ENCODE measurements around the gene ZBTB40. TPM values are rescaled to one million over a fixed set of nuclear protein-coding genes. Genes with fewer than 3 reads are reported as not detected.

The ZBTB40 gene
- total RNA-seq, 2 experiments from 2014 or later, result 17.2 to 19.0 TPM

- ATAC-seq (no peak), DNase-seq (no peak)
- no peaks in the 10 kb centered on the region for H3K27me3 Mint-ChIP-seq
- CTCF ChIA-PET, result no interaction called here
- no peak overlapping the region for H3K4me3 Mint-ChIP-seq
- peaks cover 12% of the 10 kb centered on the region for H3K36me3 Mint-ChIP-seq
- peaks cover 5% of the 10 kb centered on the region for H3K9me3 Mint-ChIP-seq (ENCODE audit: low read depth)
- H3K27ac Mint-ChIP-seq, result no peak overlapping the region
- peaks cover 8% of the 10 kb centered on the region for H3K4me1 Mint-ChIP-seq
Observed at GRCh38 chr1:22489823-22490222, 38.2 kb downstream of the ZBTB40 start.

DNA sequence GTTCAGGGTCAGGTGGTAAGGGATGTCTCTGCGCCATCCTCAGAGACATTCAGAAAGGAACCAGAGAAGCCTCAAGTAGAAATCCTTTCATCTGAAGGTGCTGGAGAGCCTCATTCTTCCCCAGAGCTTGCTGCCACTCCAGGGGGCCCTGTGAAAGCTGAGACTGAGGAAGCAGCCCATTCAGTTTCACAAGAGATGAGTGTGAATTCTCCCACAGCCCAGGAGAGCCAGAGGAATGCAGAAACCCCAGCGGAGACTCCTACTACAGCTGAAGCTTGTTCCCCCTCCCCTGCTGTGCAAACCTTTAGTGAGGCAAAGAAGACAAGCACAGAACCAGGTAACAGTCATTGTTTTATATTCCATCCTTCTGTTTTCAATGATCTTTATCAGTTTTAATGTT lies 38.7 kb downstream of the ZBTB40 start:
- DNase-seq (no peak), ATAC-seq (no peak)
- CTCF ChIA-PET, result no interaction called here
- Mint-ChIP-seq H3K27ac (no peak overlapping the region), H3K4me3 (no peak overlapping the region), H3K36me3 (peaks cover 9% of the 10 kb centered on the region), H3K27me3 (no peaks in the 10 kb centered on the region), H3K9me3 (ENCODE audit: low read depth) (peaks cover 3% of the 10 kb centered on the region), H3K4me1 (peaks cover 4% of the 10 kb centered on the region)

DNA sequence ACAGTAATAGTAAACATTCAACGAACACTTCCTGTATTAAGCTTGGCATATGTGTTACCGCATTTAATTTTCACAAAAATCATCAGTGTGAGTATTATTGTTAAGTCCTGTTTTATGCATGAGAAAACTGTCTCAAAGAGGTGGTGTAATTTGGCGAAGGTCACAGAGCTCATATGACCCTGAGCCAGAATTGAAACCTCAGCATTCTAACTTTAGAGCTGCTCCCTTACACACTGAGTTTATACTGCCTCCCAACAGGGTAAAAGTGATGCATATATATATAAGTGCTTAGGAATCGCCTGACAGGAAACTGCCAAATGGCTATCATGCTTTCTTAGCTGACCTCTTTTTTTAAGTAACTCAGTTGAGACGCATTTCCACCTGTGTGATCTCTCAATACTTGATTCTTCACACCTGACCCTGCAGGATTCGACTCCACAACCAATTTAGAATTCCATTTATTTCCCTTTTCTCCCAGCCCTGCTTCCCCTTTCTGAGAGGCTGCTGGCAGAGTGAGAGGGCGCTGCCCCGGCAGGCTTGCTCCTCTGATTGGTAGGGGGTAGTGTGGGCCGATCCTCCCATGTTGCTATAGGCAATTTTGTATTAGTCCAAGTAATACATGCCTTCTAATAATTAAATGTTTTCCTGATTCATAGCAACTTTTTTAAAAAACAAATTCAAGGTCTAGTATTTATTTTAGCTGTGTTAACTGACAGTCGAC lies 40.5 kb downstream of the ZBTB40 start:
- H3K27me3 Mint-ChIP-seq, result no peaks in the 10 kb centered on the region
- CTCF ChIA-PET, result interaction anchor here (0.9 kb wide), 1 partner anchor 18 kb away, joined by 3 read pairs; no protein-coding TSS in a partner anchor
- no peak for DNase-seq
- no peaks in the 10 kb centered on the region for H3K9me3 Mint-ChIP-seq (ENCODE audit: low read depth)
- H3K36me3 Mint-ChIP-seq, result peaks cover 10% of the 10 kb centered on the region
- no peak overlapping the region for H3K27ac Mint-ChIP-seq
- H3K4me3 Mint-ChIP-seq, result no peak overlapping the region
- ATAC-seq, result no peak
- H3K4me1 Mint-ChIP-seq, result no peaks in the 10 kb centered on the region

- Mint-ChIP-seq H3K9me3 (ENCODE audit: low read depth) (no peaks in the 10 kb centered on the region), H3K36me3 (peaks cover 13% of the 10 kb centered on the region)
Observed at GRCh38 chr1:22494144-22494543, 42.5 kb downstream of the ZBTB40 start.

DNA sequence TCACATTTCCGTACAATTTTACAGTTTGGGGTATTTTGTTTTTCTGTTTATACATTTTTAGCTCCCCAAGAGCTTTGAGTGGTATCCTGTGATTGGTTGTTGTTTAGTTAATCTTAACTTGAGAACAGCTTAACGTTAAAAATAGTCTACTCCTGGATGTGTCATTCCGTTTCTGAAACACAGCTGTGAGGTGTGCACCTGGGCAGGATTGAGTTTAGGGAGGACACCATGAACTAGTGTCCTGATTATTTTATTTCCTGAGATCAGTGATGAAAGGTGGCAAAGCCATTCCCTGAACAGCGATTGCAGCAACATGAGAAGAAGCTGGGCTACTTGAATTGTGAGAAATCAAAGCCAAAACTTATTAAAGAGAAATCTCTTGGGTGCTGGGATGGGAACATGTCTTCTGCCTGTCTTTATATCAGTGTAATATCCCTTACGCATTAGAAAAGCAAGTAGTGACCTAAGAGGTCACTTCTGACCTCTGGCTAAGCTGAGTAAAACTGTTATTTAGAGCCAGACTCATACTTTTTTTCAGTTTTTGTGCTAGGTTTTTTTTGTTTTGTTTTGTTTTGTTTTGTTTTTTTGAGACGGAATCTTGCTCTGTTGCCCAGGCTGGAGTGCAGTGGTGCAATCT lies 43.4 kb downstream of the ZBTB40 start:
- ATAC-seq (no peak), DNase-seq (no peak)
- no peak overlapping the region for H3K27ac Mint-ChIP-seq
- H3K9me3 Mint-ChIP-seq (ENCODE audit: low read depth), result no peaks in the 10 kb centered on the region
- H3K4me1 Mint-ChIP-seq, result no peaks in the 10 kb centered on the region
- H3K36me3 Mint-ChIP-seq, result peaks cover 13% of the 10 kb centered on the region
- no peaks in the 10 kb centered on the region for H3K27me3 Mint-ChIP-seq
- no peak overlapping the region for H3K4me3 Mint-ChIP-seq
- CTCF ChIA-PET, result no interaction called here

More at GRCh38 chr1:22494144-22494543, 42.5 kb downstream of the ZBTB40 start:
- no peak for DNase-seq
- CTCF ChIA-PET, result no interaction called here
- no peak overlapping the region for H3K27ac Mint-ChIP-seq
- H3K27me3 Mint-ChIP-seq, result no peaks in the 10 kb centered on the region
- no peak overlapping the region for H3K4me3 Mint-ChIP-seq
- ATAC-seq, result no peak
- H3K4me1 Mint-ChIP-seq, result no peaks in the 10 kb centered on the region

DNA sequence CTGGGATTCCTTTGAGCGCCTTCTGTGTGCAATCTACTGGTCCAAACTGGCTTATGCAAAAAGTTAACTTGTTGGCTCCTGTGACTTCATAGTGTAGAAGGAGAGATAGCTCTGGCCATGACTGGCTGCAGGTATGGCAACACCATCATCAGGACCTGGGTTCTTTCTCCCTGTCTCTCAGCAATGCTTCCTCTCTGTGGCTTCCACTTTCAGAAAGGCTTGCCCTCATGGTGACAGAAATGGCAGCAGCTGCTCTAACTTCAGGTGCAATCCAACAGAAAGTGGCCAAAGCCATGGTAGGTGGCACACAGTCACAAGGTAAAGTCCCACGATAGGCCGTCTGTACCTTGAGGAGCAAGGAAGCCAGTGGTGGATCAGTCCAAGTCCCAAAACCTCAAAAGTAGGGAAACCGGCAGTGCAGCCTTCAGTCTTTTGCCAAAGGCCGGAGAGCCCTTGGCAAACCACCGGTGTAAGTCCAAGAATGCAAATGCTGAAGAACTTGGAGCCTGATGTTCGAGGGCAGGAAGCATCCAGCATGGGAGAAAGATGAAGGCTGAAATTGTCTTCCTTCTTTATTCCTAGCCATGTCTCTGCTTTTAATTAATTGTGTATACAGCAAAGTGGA lies 45.0 kb downstream of the ZBTB40 start:
- no peaks in the 10 kb centered on the region for H3K27me3 Mint-ChIP-seq
- DNase-seq, result no peak
- ATAC-seq, result no peak
- peaks cover 12% of the 10 kb centered on the region for H3K36me3 Mint-ChIP-seq
- no peaks in the 10 kb centered on the region for H3K4me1 Mint-ChIP-seq
- no peak overlapping the region for H3K4me3 Mint-ChIP-seq
- H3K27ac Mint-ChIP-seq, result no peak overlapping the region
- CTCF ChIA-PET, result no interaction called here
- H3K9me3 Mint-ChIP-seq (ENCODE audit: low read depth), result no peaks in the 10 kb centered on the region

- Mint-ChIP-seq H3K4me3 (no peak overlapping the region), H3K27me3 (no peaks in the 10 kb centered on the region), H3K36me3 (peaks cover 12% of the 10 kb centered on the region), H3K4me1 (no peaks in the 10 kb centered on the region), H3K9me3 (ENCODE audit: low read depth) (no peaks in the 10 kb centered on the region), H3K27ac (no peak overlapping the region)
- ATAC-seq (no peak), DNase-seq (no peak)
- CTCF ChIA-PET, result no interaction called here
Observed at GRCh38 chr1:22498463-22498862, 46.8 kb downstream of the ZBTB40 start.

DNA sequence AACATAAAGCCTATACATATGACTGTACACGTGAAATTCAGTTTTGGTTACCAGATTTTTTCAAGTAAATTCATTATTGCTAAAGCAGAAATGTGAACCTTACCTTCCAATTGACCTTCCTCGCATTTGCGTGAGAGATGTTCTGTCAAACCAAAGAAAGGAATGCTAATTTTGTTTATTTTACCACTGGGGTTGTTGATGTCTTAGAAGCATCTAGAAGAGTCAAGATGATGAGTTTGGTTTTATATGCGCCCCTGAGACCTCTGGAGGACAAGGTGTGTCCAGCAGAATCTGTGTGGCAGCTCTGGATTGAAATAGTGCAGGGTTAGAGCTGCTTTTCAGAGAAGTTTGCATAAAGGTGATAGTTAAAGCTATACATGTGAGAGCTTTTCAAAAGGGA lies 48.4 kb downstream of the ZBTB40 start:
- Mint-ChIP-seq H3K27me3 (no peaks in the 10 kb centered on the region), H3K9me3 (ENCODE audit: low read depth) (no peaks in the 10 kb centered on the region), H3K27ac (no peak overlapping the region), H3K36me3 (peaks cover 10% of the 10 kb centered on the region), H3K4me3 (no peak overlapping the region), H3K4me1 (no peaks in the 10 kb centered on the region)
- ATAC-seq (no peak), DNase-seq (no peak)
- CTCF ChIA-PET, result no interaction called here

DNA sequence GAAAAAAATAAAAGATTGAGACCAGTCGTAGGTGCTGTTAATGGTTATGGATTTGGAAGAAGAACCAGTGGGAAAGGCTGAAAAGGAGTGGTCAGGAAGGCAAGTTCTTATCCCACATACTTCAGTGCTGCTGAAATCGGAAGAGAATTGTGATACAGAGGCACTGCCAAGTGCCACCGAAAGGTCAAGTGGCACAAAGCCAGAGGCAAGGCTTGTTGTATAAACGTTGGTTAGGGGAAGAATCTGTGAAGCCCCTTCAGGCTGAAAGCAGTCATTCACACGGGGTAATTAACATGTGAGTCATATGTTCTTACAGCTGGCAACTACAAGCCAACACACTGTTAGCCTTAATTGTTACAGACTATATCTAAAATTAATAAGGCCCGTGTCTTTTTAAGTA lies 48.8 kb downstream of the ZBTB40 start:
- DNase-seq (no peak), ATAC-seq (no peak)
- peaks cover 11% of the 10 kb centered on the region for H3K36me3 Mint-ChIP-seq
- H3K4me3 Mint-ChIP-seq, result no peak overlapping the region
- CTCF ChIA-PET, result no interaction called here
- no peaks in the 10 kb centered on the region for H3K27me3 Mint-ChIP-seq
- H3K9me3 Mint-ChIP-seq (ENCODE audit: low read depth), result no peaks in the 10 kb centered on the region
- H3K27ac Mint-ChIP-seq, result no peak overlapping the region
- H3K4me1 Mint-ChIP-seq, result no peaks in the 10 kb centered on the region

- ATAC-seq, result no peak
- DNase-seq, result no peak
- Mint-ChIP-seq H3K27ac (no peak overlapping the region), H3K4me3 (no peak overlapping the region), H3K36me3 (peaks cover 8% of the 10 kb centered on the region), H3K9me3 (ENCODE audit: low read depth) (no peaks in the 10 kb centered on the region), H3K4me1 (no peaks in the 10 kb centered on the region), H3K27me3 (no peaks in the 10 kb centered on the region)
- CTCF ChIA-PET, result no interaction called here
Observed at GRCh38 chr1:22502202-22502601, 50.6 kb downstream of the ZBTB40 start.

DNA sequence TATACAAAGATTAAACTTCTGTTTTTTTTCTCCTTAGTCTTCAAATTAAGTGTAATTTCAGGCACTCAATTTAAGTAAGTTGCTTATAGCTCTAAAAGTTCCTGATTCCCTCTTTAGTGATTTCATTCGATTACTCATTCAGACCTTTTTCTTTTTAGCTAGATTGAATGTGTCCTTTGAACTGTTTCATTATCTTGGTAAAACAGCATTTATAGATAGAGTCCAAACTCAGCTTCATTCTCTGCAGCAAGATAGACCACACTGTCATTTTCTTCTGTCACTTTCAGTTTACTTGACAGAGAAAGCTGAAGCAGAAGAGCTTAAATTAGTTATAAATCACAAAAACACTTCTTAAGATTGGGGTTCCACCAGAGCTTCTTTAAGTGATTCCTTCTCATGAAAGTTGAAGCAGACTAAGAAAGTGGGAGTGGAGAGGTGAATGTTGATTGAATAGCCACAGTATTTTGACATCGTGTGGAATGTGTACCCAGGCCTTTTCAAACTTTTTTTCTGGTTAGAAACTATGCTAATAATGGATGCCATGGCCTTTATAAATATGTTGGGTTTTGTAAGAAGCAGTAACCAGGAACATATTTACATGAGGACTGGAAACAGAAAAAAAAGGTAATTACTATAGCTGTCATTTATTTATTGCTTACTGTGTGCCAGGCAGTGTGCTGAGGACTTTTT lies 52.2 kb downstream of the ZBTB40 start:
- no peak for DNase-seq
- Mint-ChIP-seq H3K4me1 (no peaks in the 10 kb centered on the region), H3K27ac (no peak overlapping the region), H3K27me3 (no peaks in the 10 kb centered on the region), H3K9me3 (ENCODE audit: low read depth) (no peaks in the 10 kb centered on the region), H3K36me3 (peaks cover 11% of the 10 kb centered on the region), H3K4me3 (no peak overlapping the region)
- no peak for ATAC-seq
- CTCF ChIA-PET, result no interaction called here

DNA sequence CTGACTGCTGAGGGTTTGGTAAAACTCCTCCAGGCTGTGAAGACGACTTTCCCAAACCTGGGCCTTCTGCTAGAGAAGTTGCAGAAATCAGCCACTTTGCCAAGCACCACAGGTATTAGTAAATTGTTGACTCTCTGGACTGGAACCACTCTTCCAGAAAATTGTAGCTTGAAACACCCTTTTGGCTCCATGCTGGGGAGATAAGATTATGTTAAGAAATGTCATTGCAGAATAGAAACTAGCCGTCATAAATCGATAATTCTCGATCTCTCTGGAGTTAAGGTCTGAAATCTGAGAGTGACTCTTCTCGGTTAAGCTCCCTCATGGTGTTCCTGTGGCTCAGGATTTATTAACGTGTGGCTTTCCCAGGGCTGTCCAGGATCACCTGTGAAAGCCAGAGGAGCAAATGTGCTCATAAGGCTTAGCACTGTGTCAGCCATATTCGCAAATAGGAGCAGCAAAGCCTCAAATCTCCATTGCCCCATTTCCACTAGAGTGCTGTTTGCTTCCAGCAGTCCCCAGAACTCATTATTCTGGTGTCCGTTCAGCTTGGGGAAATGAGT lies 54.6 kb downstream of the ZBTB40 start:
- H3K4me1 Mint-ChIP-seq, result no peaks in the 10 kb centered on the region
- no peak overlapping the region for H3K27ac Mint-ChIP-seq
- H3K4me3 Mint-ChIP-seq, result no peak overlapping the region
- peaks cover 15% of the 10 kb centered on the region for H3K36me3 Mint-ChIP-seq
- CTCF ChIA-PET, result interaction anchor here (1.5 kb wide), 1 partner anchor 54 kb away, joined by 3 read pairs; the partner anchor contains the start of gene ZBTB40
- no peak for ATAC-seq
- DNase-seq, result no peak
- H3K9me3 Mint-ChIP-seq (ENCODE audit: low read depth), result no peaks in the 10 kb centered on the region
- no peaks in the 10 kb centered on the region for H3K27me3 Mint-ChIP-seq

GRCh38 chr1:22507587-22507986 lies 55.9 kb downstream of the ZBTB40 start:
- Mint-ChIP-seq H3K27me3 (no peaks in the 10 kb centered on the region), H3K9me3 (ENCODE audit: low read depth) (no peaks in the 10 kb centered on the region), H3K4me1 (no peaks in the 10 kb centered on the region), H3K36me3 (peaks cover 19% of the 10 kb centered on the region), H3K27ac (no peak overlapping the region), H3K4me3 (no peak overlapping the region)
- ATAC-seq, result no peak
- CTCF ChIA-PET, result no interaction called here
- DNase-seq, result no peak
